Measurements from ENCODE around the gene CCDC12. TPM values are rescaled to one million over a fixed set of nuclear protein-coding genes. Genes with fewer than 3 reads are reported as not detected.

CCDC12 gene
- total and polyA plus RNA-seq, 9 of the 15 experiments (the other 6 are each of a cell fraction or from before 2014, with no cell fraction given) = 8.9 to 201 (median 86.9) TPM

GRCh38 chr3:47006145-47006651, 29.7 kb upstream of the CCDC12 start:
- POLR2A ChIA-PET = interaction anchor here (0.7 to 2.2 kb wide), 7 partner anchors 8 to 27 kb away, joined by 3 to 8 read pairs (median 5); partner anchors contain the start of gene NBEAL2
- no peak overlapping the region for H3K4me3 ChIP-seq
- no TSS peak for BruUV-seq (replicated peaks)
- TF ChIP-seq CBX3 (IDR thresholded peaks at IDR 0.05; ENCODE audit: borderline replicate concordance in 1 of 2, low read length in 2 of 2) = 0 out of 3 replicates have a peak, but pooled peaks of 1 of the 2 experiments have one; percentile 11
- peak; percentile 61; the same call in 1 of the 2 replicates for TF ChIP-seq ESRRA (IDR thresholded peaks at IDR 0.05; ENCODE audit: borderline replicate concordance, low read depth)
- TF ChIP-seq CAMTA2 (CRISPR knock-in tag; conservative IDR thresholded peaks at IDR 0.05) = no peak
- TF ChIP-seq HDAC2 (IDR thresholded peaks at IDR 0.05) = peak; percentile 48; the same call in 1 of the 2 replicates
- TF ChIP-seq ADNP (tag; IDR thresholded peaks at IDR 0.05) = peak; percentile 87
- TF ChIP-seq, protein P1, sequence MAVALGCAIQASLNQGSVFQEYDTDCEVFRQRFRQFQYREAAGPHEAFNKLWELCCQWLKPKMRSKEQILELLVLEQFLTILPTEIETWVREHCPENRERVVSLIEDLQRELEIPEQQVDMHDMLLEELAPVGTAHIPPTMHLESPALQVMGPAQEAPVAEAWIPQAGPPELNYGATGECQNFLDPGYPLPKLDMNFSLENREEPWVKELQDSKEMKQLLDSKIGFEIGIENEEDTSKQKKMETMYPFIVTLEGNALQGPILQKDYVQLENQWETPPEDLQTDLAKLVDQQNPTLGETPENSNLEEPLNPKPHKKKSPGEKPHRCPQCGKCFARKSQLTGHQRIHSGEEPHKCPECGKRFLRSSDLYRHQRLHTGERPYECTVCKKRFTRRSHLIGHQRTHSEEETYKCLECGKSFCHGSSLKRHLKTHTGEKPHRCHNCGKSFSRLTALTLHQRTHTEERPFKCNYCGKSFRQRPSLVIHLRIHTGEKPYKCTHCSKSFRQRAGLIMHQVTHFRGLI (CRISPR knock-in tag; IDR thresholded peaks at IDR 0.05) = no peak
- TF ChIP-seq CREBBP (IDR thresholded peaks at IDR 0.05; ENCODE audit: low read depth, low read length) = no peak
- TF ChIP-seq CHD4 (IDR thresholded peaks at IDR 0.05; ENCODE audit: insufficient read depth, insufficient replicate concordance, low read depth, low read length, poor library complexity, severe bottlenecking) = peak; percentile 72
- TF ChIP-seq PRDM10 (IDR thresholded peaks at IDR 0.05; ENCODE audit: partially characterized antibody) = no peak
- TF ChIP-seq SMARCA5 (IDR thresholded peaks at IDR 0.05) = peak; percentile 70; the same call in 1 of the 2 replicates
- TF ChIP-seq CBX1 (IDR thresholded peaks at IDR 0.05; ENCODE audit: low read depth) = peak; percentile 76; the same call in 1 of the 2 replicates
- peak; percentile 93 for TF ChIP-seq BCOR (IDR thresholded peaks at IDR 0.05)
- TF ChIP-seq KDM1A (IDR thresholded peaks at IDR 0.05) = peak; percentile 54 to 75
- no peak overlapping the region for H3K4me2 ChIP-seq (ENCODE audit: insufficient read depth, low read length)
- no peaks in the 10 kb centered on the region for H3K9me3 ChIP-seq (replicated peaks; ENCODE audit: control insufficient read depth, insufficient read depth, low read depth, low read length)
- H3K36me3 ChIP-seq (ENCODE audit: control insufficient read depth, insufficient read depth, low read length) = peaks cover 89% of the 10 kb centered on the region; the same call in 2 of the 3 replicates
- DNase-seq (ENCODE audit: extremely low read depth in 1 of 4, low spot score in 3 of 4) (no peak), FAIRE-seq (peak; percentile 70), ATAC-seq (no peak)
- H3K9me1 ChIP-seq (ENCODE audit: control insufficient read depth, insufficient read depth, low read length) = no peaks in the 10 kb centered on the region
- H4K20me1 ChIP-seq (replicated peaks; ENCODE audit: control insufficient read depth, insufficient read depth, low read length) = 0 out of 2 replicates have a peak, but pooled peaks cover 3% of the 10 kb centered on the region
- H3K79me2 ChIP-seq (ENCODE audit: control insufficient read depth, insufficient read depth, low read length) = no peaks in the 10 kb centered on the region
- H3K27me3 ChIP-seq (ENCODE audit: control insufficient read depth in 2 of 2, insufficient read depth in 2 of 2, low read length in 2 of 2) = no peaks in the 10 kb centered on the region
- 85% methylated on average over 9 of the region's 9 CpGs for WGBS (ENCODE audit: insufficient coverage, low coverage, missing lambda C conversion rate)
- intact Hi-C loops (cut with micrococcal nuclease) = no loop called here
- in situ Hi-C loops (cut with MboI) = no loop called here
- no peak overlapping the region for H3K27ac ChIP-seq (ENCODE audit: extremely low read depth, low read depth, low read length)
- CTCF ChIA-PET (ENCODE audit: low intra/inter-chr PET ratio) = no interaction called here
- H2AFZ ChIP-seq (ENCODE audit: low read depth, low read length) = no peak overlapping the region
- peaks cover 0 to 26% of the 10 kb centered on the region in 2 experiments; a peak in 1 of 5 replicates for H3K4me1 ChIP-seq (replicated peaks in 1 of 2; ENCODE audit: control insufficient read depth in 2 of 2, insufficient read depth in 2 of 2, low read length in 2 of 2)
- no peak overlapping the region for H3K9ac ChIP-seq (ENCODE audit: insufficient read depth in 1 of 2, low read depth in 2 of 2, low read length in 2 of 2)
